Activated CD4-positive, alpha-beta T cell treated with anti-CD3 and anti-CD28 coated beads for 36 hours (primary cell): ENCODE measurements around the gene SMTNL1. TPM values are rescaled to one million over a fixed set of nuclear protein-coding genes. Genes with fewer than 3 reads are reported as not detected.

ENCODE experiments used
- ATAC-seq: fragments of 200-7000 bp; cut with Tn5 transposase; one replicate; pipeline ENCODE4 v1.10.0; 2021; ENCODE audit warnings: mild to moderate bottlenecking, moderate library complexity
- CTCF ChIA-PET: fragments of 350-600 bp; sonication (Branson Sonifier 250); formaldehyde crosslinking; loops from one replicate; lab custom pipeline; 2021; ENCODE audit warnings: antibody characterized with exemption; lab: Charles Lee
- POLR2A ChIA-PET: fragments of 350-600 bp; sonication (Branson Sonifier 250); formaldehyde crosslinking; loops from one replicate; lab custom pipeline; 2021; ENCODE audit warnings: antibody characterized with exemption, inconsistent platforms; lab: Charles Lee
- DNase-seq: peaks from one replicate; pipeline ENCODE4 v3.0.0-alpha.2; 2020
- H3K27ac Mint-ChIP-seq: one replicate; pipeline ENCODE4 v1.8.0; 2021; ENCODE audit warnings: mixed read lengths
- H3K27me3 Mint-ChIP-seq: one replicate; pipeline ENCODE4 v1.8.0; 2021; ENCODE audit warnings: mixed read lengths
- H3K36me3 Mint-ChIP-seq: one replicate; pipeline ENCODE4 v1.8.0; 2021; ENCODE audit warnings: low read depth, mixed read lengths
- H3K4me1 Mint-ChIP-seq: one replicate; pipeline ENCODE4 v1.8.0; 2021; ENCODE audit warnings: mixed read lengths
- H3K4me3 Mint-ChIP-seq: one replicate; pipeline ENCODE4 v1.8.0; 2021; ENCODE audit warnings: mild to moderate bottlenecking, moderate library complexity, mixed read lengths
- H3K9me3 Mint-ChIP-seq: one replicate; pipeline ENCODE4 v1.8.0; 2021; ENCODE audit warnings: low read depth, mixed read lengths
- intact Hi-C, 2 experiments: fragments of 100-400 bp; cut with DNase I in 1 of 2; cut with micrococcal nuclease in 1 of 2; formaldehyde crosslinking; loops; one replicate each; pipeline versions ENCODE4 v1.14.2 to v1.15.1; 2022 to 2024; cut with DNase I, micrococcal nuclease
- total RNA-seq, 2 experiments: library from RNA; stranded (reverse); gene quantifications; one replicate each; pipeline ENCODE4 v1.2.3, GENCODE V29; 2021

The SMTNL1 gene
- total RNA-seq, 2 experiments from 2014 or later = not detected

DNA sequence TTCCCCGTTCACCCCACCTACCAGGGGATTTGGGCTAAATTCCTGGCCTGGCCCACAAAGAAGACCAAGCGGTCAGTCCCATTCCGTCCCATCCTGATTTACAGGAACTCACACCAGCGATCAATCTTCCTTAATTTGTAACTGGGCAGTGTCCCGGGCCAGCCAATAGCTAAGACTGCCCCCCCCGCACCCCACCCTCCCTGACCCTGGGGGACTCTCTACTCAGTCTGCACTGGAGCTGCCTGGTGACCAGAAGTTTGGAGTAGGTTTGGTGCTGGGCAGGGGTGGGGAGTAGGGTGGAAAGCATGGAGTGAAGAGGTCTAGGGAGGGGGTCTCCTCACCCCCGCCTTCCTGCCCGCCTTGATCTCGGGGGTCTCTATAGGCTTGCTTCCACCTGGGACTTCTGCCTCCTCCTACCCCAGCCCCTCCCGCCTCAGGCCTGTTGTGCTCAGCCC lies 60.1 kb downstream of the SMTNL1 start, which contains the start of gene SERPING1:
Gene SERPING1 (plus strand): TSS at position 225 of the 455 bp plus-strand sequence. CDS start 586 bp downstream, outside the sequence.
- CTCF ChIA-PET = interaction anchor here (0.9 kb wide), 1 partner anchor 16 kb away, joined by 3 read pairs; no protein-coding TSS in a partner anchor
- Mint-ChIP-seq H3K36me3 (no peaks in the 10 kb centered on the region), H3K4me3 (no peak within 1 kb of the TSS), H3K27me3 (peaks cover 22% of the 10 kb centered on the region), H3K9me3 (no peaks in the 10 kb centered on the region), H3K4me1 (peaks cover 4% of the 10 kb centered on the region), H3K27ac (no peak within 1 kb of the TSS)
- POLR2A ChIA-PET = no interaction called here
- DNase-seq (no peak), ATAC-seq (no peak)
- intact Hi-C loops = no loop called here

GRCh38 chr11:57597916-57598830 lies 60.8 kb downstream of the SMTNL1 start:
- ChIA-PET POLR2A (no interaction called here), CTCF (interaction anchor here (0.9 to 1.2 kb wide), 2 partner anchors 46 to 141 kb away, joined by 4 read pairs; no protein-coding TSS in a partner anchor)
- no peak overlapping the region for H3K27ac Mint-ChIP-seq
- no peak for ATAC-seq
- H3K4me1 Mint-ChIP-seq = peaks cover 4% of the 10 kb centered on the region
- intact Hi-C loops = no loop called here
- H3K27me3 Mint-ChIP-seq = peaks cover 22% of the 10 kb centered on the region
- no peaks in the 10 kb centered on the region for H3K36me3 Mint-ChIP-seq
- H3K4me3 Mint-ChIP-seq = no peak overlapping the region
- no peaks in the 10 kb centered on the region for H3K9me3 Mint-ChIP-seq
- DNase-seq = no peak

- Mint-ChIP-seq H3K27ac (no peak overlapping the region), H3K4me3 (no peak overlapping the region), H3K36me3 (no peaks in the 10 kb centered on the region), H3K4me1 (peaks cover 4% of the 10 kb centered on the region), H3K27me3 (peaks cover 22% of the 10 kb centered on the region), H3K9me3 (no peaks in the 10 kb centered on the region)
- ATAC-seq = no peak
- no peak for DNase-seq
- ChIA-PET POLR2A (no interaction called here), CTCF (interaction anchor here (0.9 to 1.2 kb wide), 2 partner anchors 45 to 141 kb away, joined by 4 read pairs; no protein-coding TSS in a partner anchor)
- intact Hi-C loops = no loop called here
These were observed 61.4 kb downstream of the SMTNL1 start for GRCh38 chr11:57598831-57599155.

DNA sequence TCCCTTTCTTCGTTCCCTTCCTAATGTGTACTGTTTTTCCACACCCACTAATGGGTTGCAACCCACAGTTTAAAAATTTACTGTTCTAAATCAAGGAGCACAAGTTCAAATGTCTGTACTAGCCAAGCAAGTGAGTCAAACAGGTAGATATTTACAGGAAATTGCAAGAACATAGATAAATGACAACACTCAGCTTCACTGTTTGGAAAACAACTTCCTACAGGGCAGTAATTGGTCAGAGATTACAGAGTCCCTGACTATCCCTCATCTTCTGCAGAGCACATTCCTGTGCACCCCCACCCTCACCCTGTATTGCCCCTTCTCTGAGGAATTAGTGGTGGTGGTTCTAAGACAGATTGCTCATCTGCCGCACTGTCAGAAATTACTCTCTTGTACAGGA lies 62.0 kb downstream of the SMTNL1 start:
- peaks cover 4% of the 10 kb centered on the region for H3K4me1 Mint-ChIP-seq
- intact Hi-C loops = no loop called here
- no peak for DNase-seq
- H3K27me3 Mint-ChIP-seq = peaks cover 22% of the 10 kb centered on the region
- no peaks in the 10 kb centered on the region for H3K9me3 Mint-ChIP-seq
- ChIA-PET CTCF (interaction anchor here (1.2 kb wide), 1 partner anchor 45 kb away, joined by 4 read pairs; no protein-coding TSS in a partner anchor), POLR2A (no interaction called here)
- H3K36me3 Mint-ChIP-seq = no peaks in the 10 kb centered on the region
- no peak overlapping the region for H3K27ac Mint-ChIP-seq
- no peak overlapping the region for H3K4me3 Mint-ChIP-seq
- ATAC-seq = no peak

Other genes starting within 250 kb of the SMTNL1 start
- gene TNKS1BP1, start 212.6 kb upstream of the SMTNL1 start, total RNA-seq = 10 to 100 TPM; 19.1 to 21.6 TPM
- gene SSRP1, start 201.7 kb upstream of the SMTNL1 start, total RNA-seq = 100 to 1,000 TPM; 279 to 296 TPM
- gene P2RX3, start 199.2 kb upstream of the SMTNL1 start, total RNA-seq = not detected
- gene PRG3, start 156.4 kb upstream of the SMTNL1 start, total RNA-seq = not detected
- 1 to 10 TPM in 1 of 2 experiments, under 1 TPM in 1; 0.98 to 1.6 TPM for gene PRG2, start 146.9 kb upstream of the SMTNL1 start, total RNA-seq
- 100 to 1,000 TPM; 268 to 333 TPM for gene SLC43A3, start 110.5 kb upstream of the SMTNL1 start, total RNA-seq
- gene RTN4RL2, start 77.1 kb upstream of the SMTNL1 start, total RNA-seq = under 1 TPM; 0.33 to 0.39 TPM
- gene SLC43A1, start 21.9 kb upstream of the SMTNL1 start, total RNA-seq = 10 to 100 TPM; 27.6 to 28.7 TPM
- 100 to 1,000 TPM; 124 to 158 TPM for gene TIMM10, start 6.8 kb upstream of the SMTNL1 start, total RNA-seq
- gene UBE2L6, start 30.1 kb downstream of the SMTNL1 start, total RNA-seq = 100 to 1,000 TPM; 179 to 252 TPM
- gene SERPING1, start 60.1 kb downstream of the SMTNL1 start, total RNA-seq = under 1 TPM; 0.51 to 0.87 TPM
- under 1 TPM; 0.43 to 0.47 TPM for gene YPEL4, start 112.3 kb downstream of the SMTNL1 start, total RNA-seq
- gene CLP1, start 120.2 kb downstream of the SMTNL1 start, total RNA-seq = 10 to 100 TPM; 11.9 to 15.9 TPM
- gene ZDHHC5, start 130.5 kb downstream of the SMTNL1 start, total RNA-seq = 10 to 100 TPM; 46.2 to 60.0 TPM
- gene MED19, start 174.6 kb downstream of the SMTNL1 start, total RNA-seq = 10 to 100 TPM in 1 of 2 experiments, 1 to 10 TPM in 1; 8.6 to 10.6 TPM
- 10 to 100 TPM; 59.8 to 72.5 TPM for gene TMX2, start 175.0 kb downstream of the SMTNL1 start, total RNA-seq
- gene SELENOH, start 203.9 kb downstream of the SMTNL1 start, total RNA-seq = 100 to 1,000 TPM; 117 to 244 TPM
- not detected for gene BTBD18, start 214.2 kb downstream of the SMTNL1 start, total RNA-seq
- 1 to 10 TPM; 6.7 to 7.4 TPM for gene CTNND1, start 224.2 kb downstream of the SMTNL1 start, total RNA-seq